Kasumi-1 (cell line): ENCODE measurements around the gene RHEX.

Experiments used
- DNase-seq, 2 experiments: peaks; one replicate each; lab custom pipeline; 2025; lab: John Stamatoyannopoulos, UW

The RHEX gene

DNA sequence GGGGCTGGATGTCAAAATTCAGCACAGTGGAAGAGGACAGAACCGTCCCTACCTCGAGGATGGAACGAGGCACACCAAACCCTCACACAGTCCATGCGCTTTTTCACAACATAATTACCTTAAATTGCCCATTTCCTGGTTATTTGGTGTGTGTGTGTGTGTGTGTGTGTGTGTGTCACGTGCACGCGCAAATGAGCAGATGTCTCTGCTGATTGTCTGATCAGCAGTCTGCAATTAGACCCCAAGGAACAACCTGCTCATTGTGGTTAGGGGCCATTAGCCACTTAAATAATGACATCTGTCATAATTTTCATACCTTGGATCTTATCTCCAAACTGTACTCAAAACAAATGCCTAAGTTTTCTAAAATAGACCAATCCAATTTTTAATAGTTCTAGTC is 41.1 kb downstream of the RHEX start:
- DNase-seq: no peak

DNA sequence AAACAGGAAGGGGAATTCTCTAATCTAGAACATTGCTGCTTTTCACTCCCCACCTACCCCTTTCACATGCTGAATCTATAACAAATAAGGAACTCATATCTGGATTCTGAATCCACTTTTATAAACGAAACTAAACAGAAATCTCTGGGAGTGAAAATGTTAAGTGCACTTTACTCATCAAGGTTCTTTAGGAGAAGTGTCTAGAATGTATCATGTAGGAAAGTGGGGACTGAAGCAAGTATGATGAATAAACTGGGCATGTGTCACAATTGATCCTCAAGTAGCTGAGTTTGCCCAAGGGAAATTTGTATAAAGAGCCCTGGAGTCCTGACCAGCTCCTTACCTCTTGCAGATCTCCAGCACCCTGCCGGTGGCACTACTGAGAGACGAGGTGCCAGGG is 44.4 kb downstream of the RHEX start:
- no peak for DNase-seq

DNA sequence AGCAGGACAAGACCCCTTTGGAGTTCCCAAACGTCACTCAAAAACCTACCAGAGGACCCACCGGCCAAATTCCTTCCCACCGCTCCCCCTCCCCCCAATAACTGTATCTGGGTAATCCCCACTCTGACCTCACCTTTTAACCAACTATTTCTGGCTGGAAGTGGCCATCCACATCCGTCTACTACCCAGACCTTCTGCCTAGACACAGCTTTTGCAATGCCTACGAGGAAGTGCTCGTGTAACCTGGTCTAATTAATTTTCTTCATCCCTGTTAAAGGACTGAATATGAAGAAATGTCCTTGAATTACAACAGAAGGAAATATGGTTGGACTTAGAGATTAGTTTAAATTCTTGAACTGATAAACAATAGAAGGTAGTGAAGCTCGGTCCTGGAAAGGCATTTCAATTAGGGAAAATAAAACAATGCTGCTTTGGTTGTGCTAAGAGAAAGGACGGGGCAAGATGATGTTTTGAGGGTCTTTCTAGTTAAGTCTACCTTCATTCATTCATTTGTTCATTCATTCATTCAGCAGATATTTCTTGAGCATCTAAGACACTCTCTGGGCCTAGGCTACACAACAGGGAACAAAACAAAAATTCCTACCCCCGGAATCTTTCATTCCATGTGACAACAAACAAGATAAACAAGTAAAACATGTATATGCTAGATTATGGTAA is 45.4 kb downstream of the RHEX start:
- DNase-seq: no peak

DNA sequence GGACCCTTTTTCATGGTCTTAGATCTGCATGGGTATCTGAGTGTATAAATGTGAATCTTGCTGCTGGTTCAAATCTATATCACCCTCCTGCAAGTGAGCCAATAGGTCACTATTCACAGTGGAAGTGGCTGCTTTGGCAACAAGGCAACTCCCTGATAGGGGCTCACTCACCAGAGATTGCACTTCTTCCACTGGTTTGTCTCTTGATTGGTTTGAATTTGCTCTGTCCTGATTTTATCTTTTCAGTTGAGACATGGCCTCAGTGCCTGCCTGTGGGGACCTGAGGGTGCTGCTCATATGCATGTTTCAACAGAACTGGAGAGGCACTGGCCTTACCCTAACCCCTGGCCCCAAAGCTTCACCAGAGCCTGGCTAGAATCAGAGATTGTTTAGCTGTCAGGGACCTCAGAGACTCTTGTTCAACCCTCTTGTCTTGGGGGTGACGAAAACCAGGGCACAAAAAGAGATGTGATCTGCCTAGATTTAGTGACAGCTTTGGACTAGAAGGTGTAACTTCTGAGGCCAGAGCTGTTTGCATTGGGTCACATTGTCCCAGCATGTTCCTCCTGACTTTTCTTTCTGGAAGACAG is 47.3 kb downstream of the RHEX start:
- no peak for DNase-seq

DNA sequence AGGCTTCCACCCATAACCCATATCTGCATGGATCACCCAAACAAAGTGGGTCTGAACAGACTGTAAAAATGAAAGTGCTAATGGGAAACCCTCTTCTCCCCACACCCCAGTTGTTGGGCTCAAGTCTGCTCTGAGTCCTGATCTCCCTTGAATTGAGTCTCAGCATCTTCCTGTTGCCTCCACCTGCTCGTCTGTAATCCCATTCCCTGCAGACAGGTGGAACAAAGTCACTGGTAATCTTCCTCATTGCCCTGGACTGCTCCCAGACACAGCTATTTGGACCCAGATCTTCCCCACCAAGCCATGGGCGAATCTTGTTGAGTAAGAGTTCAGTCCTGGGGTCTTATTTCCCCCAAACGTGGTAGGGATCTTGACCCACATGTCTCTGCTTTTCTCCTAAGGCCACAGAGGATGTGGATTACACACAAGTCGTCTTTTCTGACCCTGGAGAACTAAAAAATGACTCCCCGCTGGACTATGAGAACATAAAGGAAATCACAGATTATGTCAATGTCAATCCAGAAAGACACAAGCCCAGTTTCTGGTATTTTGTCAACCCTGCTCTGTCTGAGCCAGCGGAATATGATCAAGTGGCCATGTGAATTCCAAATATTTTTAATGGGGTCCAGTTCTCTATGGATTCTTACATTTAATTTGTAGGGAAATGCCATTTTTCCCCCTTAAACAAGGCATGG is 48.5 kb downstream of the RHEX start:
- no peak for DNase-seq

DNA sequence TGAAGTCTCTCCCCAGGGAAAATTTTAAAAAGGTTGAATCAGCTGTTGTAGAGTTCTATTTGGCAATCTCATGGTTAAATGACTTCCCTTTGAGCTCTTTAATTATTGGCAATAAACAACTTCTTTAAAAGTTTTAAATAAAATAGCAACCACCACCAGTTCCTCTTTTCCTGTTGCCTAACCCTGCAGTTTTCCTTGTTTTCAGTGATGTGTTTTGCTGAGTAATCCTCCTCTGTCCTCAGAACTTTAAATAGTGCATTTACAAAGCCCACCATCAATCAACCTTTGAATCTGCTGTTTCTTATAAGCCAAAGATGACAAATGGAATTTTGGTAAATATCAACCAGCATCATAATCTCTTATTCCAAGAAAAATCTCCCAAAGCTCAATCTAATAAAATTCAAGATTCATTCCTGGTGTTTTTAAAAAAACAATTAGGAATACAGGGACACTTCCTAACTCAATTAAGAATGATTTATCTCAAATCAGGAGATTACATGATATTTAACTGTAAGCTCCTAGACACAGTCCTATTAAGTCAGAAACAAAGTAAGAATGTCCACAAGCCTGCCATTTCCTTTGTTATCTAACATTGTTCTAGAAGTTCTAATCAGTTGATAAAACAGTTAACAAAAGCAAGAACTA is 49.4 kb downstream of the RHEX start:
- peak; percentile 77 to 79 for DNase-seq

DNA sequence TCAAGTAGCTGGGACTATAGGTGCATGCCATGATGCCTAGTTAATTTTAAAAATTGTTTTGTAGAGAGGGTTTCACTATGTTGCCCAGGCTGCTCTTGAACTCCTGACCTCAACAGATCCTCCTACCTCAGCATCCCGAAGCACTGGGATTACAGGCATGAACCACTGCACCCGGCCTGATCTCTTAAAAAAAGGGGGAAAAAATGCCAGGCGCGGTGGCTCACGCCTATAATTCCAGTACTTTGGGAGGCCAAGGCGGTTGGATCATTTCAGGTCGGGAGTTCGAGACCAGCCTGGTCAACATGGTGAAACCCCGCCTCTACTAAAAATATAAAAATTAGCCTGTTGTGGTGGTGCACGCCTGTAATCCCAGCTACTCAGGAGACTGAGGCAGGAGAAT is 51.0 kb downstream of the RHEX start:
- no peak for DNase-seq

DNA sequence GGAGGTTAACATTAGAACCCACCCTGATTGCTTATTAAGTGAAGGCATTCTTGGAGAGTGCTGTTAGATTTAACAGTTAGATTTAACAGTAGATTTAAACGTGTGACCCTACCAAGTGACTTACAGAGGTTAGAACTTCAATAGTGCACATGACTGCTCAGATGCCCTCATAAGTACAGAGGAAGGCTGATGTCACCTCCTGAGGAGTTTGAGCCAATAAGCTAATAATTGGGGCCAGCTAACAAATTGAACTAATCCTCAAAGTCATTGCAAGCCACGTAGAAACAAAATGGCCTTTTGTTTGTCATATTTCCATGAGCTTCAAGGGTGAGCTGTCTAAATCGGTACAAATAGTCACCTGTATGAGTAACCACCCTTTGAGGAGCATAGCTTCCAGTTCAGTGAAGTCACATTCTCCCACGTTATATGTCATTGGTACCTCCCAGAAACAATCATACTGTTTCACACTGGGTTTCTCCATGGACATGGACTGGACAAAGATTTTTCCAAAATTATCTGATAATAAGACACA is 52.6 kb downstream of the RHEX start:
- DNase-seq: no peak

DNA sequence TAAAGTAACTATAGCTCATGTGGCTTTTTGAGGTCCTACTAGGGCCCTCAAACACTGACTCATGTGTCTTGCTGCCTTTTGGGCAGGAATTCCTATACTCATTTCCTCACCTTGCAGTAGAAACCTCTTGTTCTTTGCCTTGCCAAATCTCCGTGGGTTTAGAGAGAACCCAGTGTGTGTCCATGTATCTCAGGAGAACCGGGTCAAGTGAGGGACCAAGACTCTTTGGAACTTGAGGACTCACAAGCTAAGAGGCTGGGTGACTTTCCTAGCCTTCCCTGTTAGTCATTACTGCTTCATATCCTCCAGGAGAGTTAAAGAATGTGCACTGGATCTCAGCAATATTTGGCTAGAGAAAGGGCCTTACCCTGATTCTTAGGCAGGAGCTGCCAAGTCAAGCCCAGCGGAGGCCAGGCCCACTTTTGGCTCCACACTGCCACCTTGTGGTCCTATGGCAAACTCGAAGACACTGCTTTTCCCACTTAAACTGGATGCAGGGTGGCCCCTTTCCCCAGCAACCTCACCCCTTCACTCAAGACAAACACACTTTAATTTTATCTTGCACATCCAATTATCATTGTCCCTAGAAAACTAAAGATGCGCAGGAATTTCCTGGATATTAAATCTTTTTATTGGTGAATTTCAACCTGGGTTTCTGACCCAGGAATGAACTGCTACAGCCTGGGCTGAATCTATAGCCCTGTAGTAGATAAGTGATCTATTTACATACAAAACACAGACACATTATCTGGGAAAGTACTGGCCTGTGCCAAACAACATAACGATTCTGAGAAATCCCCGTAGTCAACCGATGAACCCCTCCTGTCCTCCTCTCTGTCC is 53.6 kb downstream of the RHEX start:
- DNase-seq: peak; percentile 77 to 79

DNA sequence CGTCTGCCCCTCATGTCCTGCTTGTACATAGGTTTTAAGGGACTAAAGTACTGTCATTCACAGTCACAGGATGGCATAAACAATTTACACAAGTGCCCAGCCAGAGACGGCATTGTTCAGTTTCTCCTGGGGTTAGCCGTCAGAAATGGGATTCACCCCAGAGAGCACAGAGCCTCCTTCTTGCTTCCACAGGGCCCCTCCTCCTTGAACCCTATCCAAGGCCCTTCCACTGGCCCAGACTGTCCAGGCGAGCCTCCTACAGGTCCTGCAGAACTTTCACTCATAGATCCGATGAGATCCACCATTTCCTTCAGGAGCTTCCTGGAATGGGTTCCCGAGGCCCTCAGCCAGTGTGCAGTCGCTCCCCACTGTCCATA is 54.2 kb downstream of the RHEX start:
- no peak for DNase-seq

DNA sequence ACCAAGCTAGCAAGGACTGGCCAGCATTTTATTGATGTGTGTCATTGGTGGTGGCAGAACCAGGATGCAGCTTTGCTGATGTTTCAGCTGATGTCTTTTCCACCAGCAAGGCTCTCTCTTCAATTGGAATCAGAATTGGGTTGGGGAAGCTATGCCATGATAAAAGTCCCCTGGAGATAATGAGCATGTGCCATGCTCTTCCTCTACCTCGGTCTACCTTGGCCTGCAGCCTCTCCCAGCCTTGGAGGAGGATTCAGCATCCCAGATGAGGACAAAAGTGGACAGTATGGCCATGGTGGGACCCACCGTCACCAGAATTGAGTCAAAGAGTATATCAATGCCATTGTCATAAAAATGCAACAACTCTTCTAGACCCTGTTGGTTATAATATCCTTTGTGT is 55.7 kb downstream of the RHEX start:
- no peak for DNase-seq

DNA sequence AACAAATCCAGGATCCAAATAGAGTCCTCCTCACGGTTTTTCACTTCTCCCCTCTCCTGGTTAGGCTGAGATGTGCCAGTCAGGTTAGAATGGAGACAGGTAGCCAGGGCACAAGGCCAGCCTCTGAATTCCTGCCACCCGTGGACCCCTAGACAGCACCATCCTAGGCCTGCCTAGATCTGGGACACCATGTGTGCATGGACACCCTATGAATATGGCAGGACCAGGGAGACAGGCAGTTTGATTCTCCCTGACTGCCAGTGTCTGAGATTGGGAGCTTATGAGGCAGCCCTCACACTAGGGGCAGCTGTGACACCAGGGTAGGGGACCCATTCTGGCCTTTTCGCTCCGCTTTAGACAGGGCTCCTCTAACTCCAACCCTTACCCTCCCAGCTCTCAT is 56.7 kb downstream of the RHEX start:
- DNase-seq: no peak

DNA sequence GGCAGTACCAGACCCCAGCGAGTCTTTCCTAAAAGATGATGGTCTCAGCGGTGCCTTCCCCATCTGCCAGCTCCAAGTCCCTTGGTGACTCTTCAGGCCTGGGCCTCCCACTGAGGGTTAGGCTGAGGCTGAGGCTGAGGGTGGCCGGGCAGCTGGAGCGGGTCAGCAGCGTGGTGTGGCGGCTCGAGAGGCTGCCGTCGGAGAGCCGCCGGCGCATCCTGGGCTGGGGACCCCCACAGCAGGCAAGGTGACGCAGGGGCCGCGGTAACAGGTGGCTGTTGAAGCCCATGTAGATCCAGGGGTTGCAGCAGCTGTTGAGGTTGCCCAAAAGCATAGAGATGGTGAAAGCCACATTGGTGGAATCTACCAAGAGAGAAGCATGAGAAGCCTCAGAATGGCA is 57.2 kb downstream of the RHEX start:
- DNase-seq: no peak

DNA sequence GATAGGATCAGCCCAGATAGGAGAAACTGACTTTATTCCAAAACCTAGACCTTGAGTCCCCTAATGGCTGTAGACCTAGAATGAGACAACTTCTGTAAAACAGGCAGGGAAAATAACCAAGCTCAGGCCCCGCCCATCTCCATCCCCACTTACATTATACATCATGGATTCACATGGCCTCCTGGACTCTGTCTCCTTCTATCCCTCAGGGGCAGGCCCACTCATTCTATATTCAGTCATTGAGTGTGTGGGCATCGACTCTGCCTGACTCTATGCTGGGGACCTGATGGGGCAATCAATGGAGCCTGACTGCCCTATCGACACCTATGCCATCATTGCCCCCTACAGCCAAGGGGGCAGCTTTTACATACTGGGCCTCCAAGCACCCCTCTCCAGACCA is 57.8 kb downstream of the RHEX start:
- no peak for DNase-seq

DNA sequence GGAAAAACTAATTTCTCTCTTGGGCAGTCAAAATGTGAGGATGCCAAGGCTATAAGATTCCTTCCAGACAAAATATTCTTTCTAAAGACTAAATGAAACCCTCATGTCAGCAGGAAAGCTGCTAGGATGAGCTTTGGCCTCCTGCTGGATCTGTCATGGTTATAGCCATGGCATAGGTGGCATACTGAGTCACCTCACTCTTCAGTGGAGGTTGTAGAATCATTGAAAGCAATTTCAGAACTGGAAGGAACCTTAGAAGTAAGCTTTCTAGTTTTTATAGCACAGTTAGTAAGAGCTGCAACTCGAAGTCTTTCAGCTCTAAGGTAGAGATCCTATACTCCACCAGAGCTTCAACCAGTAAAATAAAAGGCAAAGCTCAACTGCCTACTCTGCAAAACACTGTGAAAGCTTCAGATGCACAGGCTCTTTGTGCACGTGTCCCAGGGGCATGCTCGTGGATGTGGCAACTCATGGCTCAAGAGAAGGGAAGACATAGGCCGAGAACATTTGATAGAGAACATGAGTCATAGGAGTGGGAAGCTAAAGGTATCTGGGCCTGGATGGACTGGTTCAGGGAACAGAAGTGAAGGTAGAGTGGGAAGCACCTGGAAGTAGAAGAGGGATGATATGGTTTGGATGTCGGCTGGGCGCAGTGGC is 58.4 kb downstream of the RHEX start:
- DNase-seq: no peak

DNA sequence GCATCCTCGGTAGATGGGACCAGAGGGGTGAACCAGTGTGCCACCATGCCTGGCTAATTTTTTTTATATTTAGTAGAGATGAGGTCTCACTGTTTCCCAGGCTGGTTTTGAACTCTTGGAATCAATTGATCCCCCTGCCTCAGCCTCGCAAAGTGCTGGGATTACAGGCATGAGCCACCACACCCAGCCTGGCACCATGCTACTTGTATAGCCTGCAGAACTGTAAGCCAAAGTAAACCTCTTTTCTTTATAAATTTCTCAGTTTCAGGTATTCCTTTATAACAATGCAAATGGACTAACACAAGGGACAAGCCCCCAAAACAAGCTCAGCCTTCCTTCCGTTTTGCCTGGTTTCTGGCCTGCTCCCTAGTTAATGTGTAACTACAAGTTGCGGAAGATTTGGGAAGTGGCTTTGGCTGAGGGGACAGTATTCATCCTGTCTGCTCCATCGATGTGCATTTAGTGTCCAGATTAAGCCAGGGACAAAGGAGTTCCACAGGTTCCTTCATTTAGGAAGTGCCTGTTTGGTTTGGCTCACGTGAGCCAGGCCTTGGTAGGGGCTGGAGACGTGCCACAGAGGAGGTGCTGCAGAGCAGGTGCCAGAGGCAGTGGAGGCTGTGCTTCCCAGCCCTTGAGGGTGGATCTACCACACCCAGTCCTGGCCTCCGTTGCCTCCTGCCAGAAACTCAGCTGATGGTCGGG is 59.8 kb downstream of the RHEX start:
- DNase-seq: no peak

DNA sequence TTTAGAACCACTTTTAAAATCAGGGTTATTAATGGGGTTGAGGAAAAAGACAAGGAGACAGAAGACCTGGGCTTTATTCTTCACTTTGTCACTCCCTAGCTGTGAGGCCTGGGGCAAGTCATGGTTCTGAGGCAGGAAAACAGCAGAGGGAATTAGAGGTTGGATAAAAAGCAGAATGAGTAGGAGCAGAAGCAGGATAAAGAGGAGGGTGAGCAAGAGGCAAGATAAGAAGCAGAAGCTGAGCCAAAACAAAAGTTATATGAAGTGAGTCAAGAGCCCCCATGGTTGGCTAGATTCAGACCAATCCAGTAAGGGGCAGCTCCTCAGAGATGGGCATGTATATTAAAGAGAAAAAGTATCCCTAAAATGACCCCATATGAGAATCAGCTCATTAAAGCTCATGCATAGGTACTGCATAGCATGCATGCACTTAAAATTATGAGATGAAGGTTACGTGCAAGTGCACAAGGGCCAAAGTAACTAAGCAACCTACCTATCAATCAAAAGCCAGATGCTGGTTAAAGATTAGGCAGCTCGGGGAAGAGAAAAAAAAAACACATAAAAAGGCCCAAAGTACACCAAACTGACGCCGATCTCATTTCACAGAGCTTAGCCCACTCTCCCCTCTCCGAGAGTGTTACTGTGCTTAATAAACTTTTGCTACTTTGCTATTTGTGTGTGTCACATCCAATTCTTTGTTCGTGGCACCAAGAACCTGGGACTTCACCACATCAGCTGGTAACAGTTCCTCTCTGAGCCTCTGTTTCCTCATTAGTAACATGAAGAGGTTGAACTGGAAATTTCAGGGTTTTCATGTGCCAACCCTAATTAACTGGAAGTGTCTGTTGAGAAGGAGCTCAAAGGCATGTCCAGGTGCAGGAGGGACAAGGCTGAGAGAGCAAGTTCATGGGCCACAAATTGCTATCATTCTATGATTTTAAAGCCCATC is 62.0 kb downstream of the RHEX start:
- no peak for DNase-seq

DNA sequence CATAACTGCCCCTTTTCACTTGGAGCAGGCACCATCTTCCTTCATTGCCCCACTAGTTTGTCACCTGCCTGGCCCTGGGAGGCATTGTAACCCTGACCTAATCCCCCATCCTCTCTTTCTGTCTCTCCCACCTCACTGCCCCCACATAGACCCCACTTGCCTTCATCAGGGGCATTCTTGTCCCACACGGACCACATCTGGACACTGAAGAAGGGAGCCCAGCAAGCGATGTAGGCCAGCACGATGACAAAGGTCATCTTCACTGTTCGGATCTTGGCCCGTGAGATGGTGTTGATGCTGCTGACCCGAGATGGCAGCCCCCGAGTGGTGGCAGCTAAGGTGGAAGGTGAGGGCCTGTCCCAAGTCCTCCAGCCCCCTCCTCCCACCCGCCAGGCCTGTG is 62.8 kb downstream of the RHEX start:
- DNase-seq: no peak

DNA sequence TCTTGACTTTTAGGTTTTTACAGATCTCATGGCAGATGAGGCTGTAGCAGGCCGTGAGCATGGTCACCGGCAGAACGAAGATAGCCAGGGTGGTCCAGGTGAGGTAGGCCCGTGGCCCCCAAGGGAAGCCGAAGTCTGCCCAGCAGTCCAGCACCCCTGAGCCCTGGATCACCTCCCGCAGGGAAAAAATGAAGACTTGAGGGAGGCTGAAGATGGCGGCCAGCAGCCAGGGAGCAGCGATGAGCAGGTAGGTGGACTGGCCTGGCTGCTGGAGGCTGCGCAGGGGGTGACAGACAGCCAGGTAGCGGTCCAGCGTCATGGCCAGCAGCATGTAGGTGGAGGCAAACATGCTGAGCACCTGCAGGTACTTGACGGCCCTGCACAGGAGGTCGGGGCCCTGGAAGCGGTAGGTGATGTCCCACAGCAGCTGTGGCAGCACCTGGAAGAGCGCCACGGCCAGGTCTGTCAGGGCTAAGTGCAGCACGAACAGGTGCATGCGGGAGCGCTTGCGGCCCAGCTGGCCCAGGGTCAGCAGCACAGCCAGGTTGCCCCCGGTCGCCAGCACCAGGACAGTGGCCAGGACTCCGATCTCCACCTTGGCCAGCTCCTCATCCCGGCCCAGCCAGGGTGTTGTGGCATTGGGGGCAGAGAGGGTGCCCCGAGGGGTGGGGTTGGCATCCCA is 63.4 kb downstream of the RHEX start:
- DNase-seq: no peak
